Thoracic aorta (tissue), 2 donors: Measurements from ENCODE around the gene NPM1. TPM values are rescaled to one million over a fixed set of nuclear protein-coding genes. Genes with fewer than 3 reads are reported as not detected.

Experiments used
- ATAC-seq: fragments of 150-250 bp; one replicate; pipeline ENCODE4 v1.8.0; 2017; ENCODE audit warnings: low read depth; ENCODE audit not compliant: insufficient number of reproducible peaks, low FRiP score
- DNase-seq: peaks from one replicate; pipeline ENCODE4 v3.0.0-alpha.2; 2020; ENCODE audit warnings: low spot score
- H3K27ac ChIP-seq, 2 donors: fragments of 200-600 bp; sonication (generic); 1 replicate in 1 of 2; 2 replicates in 1 of 2; pipeline ENCODE4 v1.5.1; 2016; ENCODE audit warnings: mild to moderate bottlenecking in 2 of 2, moderate library complexity in 2 of 2
- H3K27me3 ChIP-seq: fragments of 200-600 bp; sonication (generic); replicated peaks from 2 replicates; pipeline ENCODE4 v1.6.0; 2016; ENCODE audit warnings: mild to moderate bottlenecking; ENCODE audit not compliant: insufficient read depth
- H3K36me3 ChIP-seq: fragments of 200-600 bp; sonication (generic); one replicate; pipeline ENCODE4 v1.5.1; 2016
- H3K4me1 ChIP-seq, 2 donors: fragments of 200-600 bp; sonication (generic); 1 replicate in 1 of 2; 2 replicates in 1 of 2; pipeline versions ENCODE4 v1.5.1 to v1.6.0; 2016; ENCODE audit warnings: low read depth in 2 of 2, mild to moderate bottlenecking in 1 of 2; ENCODE audit not compliant: control insufficient read depth in 1 of 2
- H3K4me3 ChIP-seq: fragments of 200-600 bp; sonication (generic); 2 replicates; pipeline ENCODE4 v1.5.1; 2016; ENCODE audit warnings: mild to moderate bottlenecking
- H3K9me3 ChIP-seq: fragments of 200-600 bp; sonication (generic); 2 replicates; pipeline ENCODE4 v1.5.1; 2016
- total RNA-seq, 2 donors: library from RNA; depleted of rRNA; stranded (reverse); fragments of >200 nt; gene quantifications; one replicate each; pipeline versions ENCODE4 v1.1.0 to v1.2.3, GENCODE V29; 2016
- TF ChIP-seq, protein P1 (sequence below): fragments of 200-600 bp; sonication (generic); IDR thresholded peaks from one replicate; pipeline ENCODE4 v1.5.1; 2019; ENCODE audit warnings: antibody characterized with exemption

NPM1 gene, protein sequence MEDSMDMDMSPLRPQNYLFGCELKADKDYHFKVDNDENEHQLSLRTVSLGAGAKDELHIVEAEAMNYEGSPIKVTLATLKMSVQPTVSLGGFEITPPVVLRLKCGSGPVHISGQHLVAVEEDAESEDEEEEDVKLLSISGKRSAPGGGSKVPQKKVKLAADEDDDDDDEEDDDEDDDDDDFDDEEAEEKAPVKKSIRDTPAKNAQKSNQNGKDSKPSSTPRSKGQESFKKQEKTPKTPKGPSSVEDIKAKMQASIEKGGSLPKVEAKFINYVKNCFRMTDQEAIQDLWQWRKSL
- total RNA-seq = 1,000 to 10,000 TPM in 1 of 2 donors, 100 to 1,000 TPM in 1; 453 to 1,895 TPM

GRCh38 chr5:171387345-171387969, at the start of gene NPM1:
NPM1 (plus strand) TSS chr5:171387849; CDS start chr5:171387949, 100 bp downstream.
- TF ChIP-seq, protein P1, sequence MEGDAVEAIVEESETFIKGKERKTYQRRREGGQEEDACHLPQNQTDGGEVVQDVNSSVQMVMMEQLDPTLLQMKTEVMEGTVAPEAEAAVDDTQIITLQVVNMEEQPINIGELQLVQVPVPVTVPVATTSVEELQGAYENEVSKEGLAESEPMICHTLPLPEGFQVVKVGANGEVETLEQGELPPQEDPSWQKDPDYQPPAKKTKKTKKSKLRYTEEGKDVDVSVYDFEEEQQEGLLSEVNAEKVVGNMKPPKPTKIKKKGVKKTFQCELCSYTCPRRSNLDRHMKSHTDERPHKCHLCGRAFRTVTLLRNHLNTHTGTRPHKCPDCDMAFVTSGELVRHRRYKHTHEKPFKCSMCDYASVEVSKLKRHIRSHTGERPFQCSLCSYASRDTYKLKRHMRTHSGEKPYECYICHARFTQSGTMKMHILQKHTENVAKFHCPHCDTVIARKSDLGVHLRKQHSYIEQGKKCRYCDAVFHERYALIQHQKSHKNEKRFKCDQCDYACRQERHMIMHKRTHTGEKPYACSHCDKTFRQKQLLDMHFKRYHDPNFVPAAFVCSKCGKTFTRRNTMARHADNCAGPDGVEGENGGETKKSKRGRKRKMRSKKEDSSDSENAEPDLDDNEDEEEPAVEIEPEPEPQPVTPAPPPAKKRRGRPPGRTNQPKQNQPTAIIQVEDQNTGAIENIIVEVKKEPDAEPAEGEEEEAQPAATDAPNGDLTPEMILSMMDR = no peak
- Histone ChIP-seq H3K4me1 (peaks cover 22 to 25% of the 10 kb centered on the region in 2 donors), H3K36me3 (peaks cover 12% of the 10 kb centered on the region), H3K27ac (peak within 1 kb of the TSS; percentile 80 to 81), H3K27me3 (no peaks in the 10 kb centered on the region), H3K4me3 (peak within 1 kb of the TSS; percentile 86), H3K9me3 (no peaks in the 10 kb centered on the region)
- ATAC-seq = peak; percentile 97
- peak; percentile 81 for DNase-seq

GRCh38 chr5:171340042-171340441, 47.6 kb upstream of the NPM1 start:
- Histone ChIP-seq H3K36me3 (no peaks in the 10 kb centered on the region), H3K4me3 (no peak overlapping the region), H3K27me3 (no peaks in the 10 kb centered on the region), H3K27ac (no peak overlapping the region), H3K4me1 (no peaks in the 10 kb centered on the region), H3K9me3 (no peaks in the 10 kb centered on the region)
- TF ChIP-seq, protein P1 = no peak
- DNase-seq = no peak
- no peak for ATAC-seq

DNA sequence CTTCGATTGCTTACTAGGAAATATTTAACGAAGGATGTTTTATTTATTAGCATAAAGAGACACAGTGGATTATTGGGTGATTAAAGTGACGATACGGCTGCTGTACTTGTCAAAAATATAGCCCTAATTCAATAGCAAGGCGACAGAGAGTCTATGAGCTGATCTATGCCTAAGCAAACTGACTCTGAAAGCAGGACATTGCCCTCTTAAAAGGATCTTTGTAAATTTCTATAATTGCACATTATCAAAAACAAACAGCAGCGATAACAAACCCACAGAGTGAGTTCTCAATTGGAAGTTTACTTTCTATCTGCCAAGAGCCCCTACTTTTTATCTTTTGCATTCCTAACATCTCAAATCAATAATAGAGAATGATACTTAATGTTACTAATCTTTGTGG, 47.2 kb upstream of the NPM1 start:
- ATAC-seq (no peak), DNase-seq (no peak)
- H3K4me1 ChIP-seq = no peaks in the 10 kb centered on the region
- H3K9me3 ChIP-seq = no peaks in the 10 kb centered on the region
- H3K36me3 ChIP-seq = no peaks in the 10 kb centered on the region
- H3K4me3 ChIP-seq = no peak overlapping the region
- H3K27me3 ChIP-seq = no peaks in the 10 kb centered on the region
- TF ChIP-seq, protein P1 = no peak
- no peak overlapping the region for H3K27ac ChIP-seq

DNA sequence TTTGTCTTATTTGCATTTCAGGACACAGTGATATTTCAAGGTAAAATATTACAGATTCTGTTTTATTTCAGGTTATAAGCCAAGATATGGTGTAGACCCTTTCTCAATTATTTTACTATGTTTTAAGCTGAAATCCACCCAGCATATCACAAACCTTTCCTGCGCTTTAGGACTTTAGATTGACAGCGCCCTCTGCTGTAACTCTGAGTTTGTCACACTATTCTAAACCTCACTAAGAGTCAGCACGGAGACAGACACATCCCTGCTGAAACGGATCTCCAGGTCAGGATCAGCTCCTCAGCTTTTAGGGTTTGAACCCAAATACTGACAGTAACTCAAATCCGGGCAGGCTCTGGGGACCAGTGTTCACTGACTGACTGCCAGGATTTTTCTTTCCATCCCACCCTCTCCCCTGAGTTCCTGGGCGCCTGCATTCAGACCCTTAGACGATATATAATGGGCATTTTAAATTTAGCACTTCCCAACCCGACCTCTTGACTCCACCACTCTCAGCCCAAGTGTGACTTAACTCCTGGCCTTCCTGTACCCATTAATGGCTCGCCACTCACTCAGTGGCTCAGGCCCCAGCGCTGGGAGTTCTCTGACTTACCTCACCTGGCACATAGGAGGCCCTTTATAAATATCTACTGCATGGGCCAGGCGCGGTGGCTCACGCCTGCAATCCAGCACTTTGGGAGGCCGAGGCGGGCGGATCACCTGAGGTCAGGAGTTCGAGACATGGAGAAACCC, 45.1 kb upstream of the NPM1 start:
- TF ChIP-seq, protein P1 = peak; percentile 34
- Histone ChIP-seq H3K4me1 (no peaks in the 10 kb centered on the region), H3K36me3 (no peaks in the 10 kb centered on the region), H3K4me3 (no peak overlapping the region), H3K27me3 (no peaks in the 10 kb centered on the region), H3K9me3 (no peaks in the 10 kb centered on the region), H3K27ac (no peak overlapping the region)
- ATAC-seq (no peak), DNase-seq (no peak)
